Thyroid gland (tissue), 4 donors: ENCODE data around the gene HPGDS. TPM values are rescaled to one million over a fixed set of nuclear protein-coding genes. Genes with fewer than 3 reads are reported as not detected.

Source experiments
- DNase-seq, 2 donors: peaks; one replicate each; pipeline ENCODE4 v3.0.0-alpha.2; 2019
- H3K27ac ChIP-seq, 3 donors: fragments of 200-600 bp; sonication (generic); 1 replicate in 2 of 3; 2 replicates in 1 of 3; pipeline ENCODE4 v1.5.1; 2016 to 2019; ENCODE audit warnings: mild to moderate bottlenecking in 1 of 3, moderate library complexity in 1 of 3
- H3K27me3 ChIP-seq: fragments of 200-600 bp; sonication (generic); one replicate; pipeline ENCODE4 v1.5.1; 2019
- H3K36me3 ChIP-seq, 2 donors: fragments of 200-600 bp; sonication (generic); one replicate each; pipeline ENCODE4 v1.5.1; 2016 to 2019
- H3K4me1 ChIP-seq, 2 donors: fragments of 200-600 bp; sonication (generic); one replicate each; pipeline ENCODE4 v1.5.1; 2017 to 2019
- H3K4me3 ChIP-seq, 3 donors: fragments of 200-600 bp; sonication (generic); replicated peaks in 1 of 3; 1 replicate in 2 of 3; 2 replicates in 1 of 3; pipeline ENCODE4 v1.5.1; 2016; ENCODE audit warnings: mild to moderate bottlenecking in 1 of 3
- H3K9me3 ChIP-seq: fragments of 200-600 bp; sonication (generic); one replicate; pipeline ENCODE4 v1.5.1; 2017
- CTCF ChIP-seq, 6 experiments: fragments of 200-600 bp in 3 of 6; fragments of 450-650 bp in 3 of 6; sonication (generic) in 3 of 6; IDR thresholded peaks; one replicate each; pipeline ENCODE4 v1.5.1; 2016 to 2019; ENCODE audit warnings: antibody characterized with exemption in 6 of 6, mild to moderate bottlenecking in 2 of 6, inconsistent platforms in 1 of 6, moderate library complexity in 1 of 6
- POLR2A ChIP-seq, 2 donors: fragments of 450-650 bp; IDR thresholded peaks; one replicate each; pipeline ENCODE4 v1.6.1; 2017; ENCODE audit warnings: antibody characterized with exemption in 2 of 2, mild to moderate bottlenecking in 2 of 2, moderate library complexity in 1 of 2
- WGBS, 2 donors: methylation state at CpG; one replicate each; pipeline ENCODE4 v1.1.5; 2017; 5-methylcytosine and 5-hydroxymethylcytosine counted together
- intact Hi-C: fragments of 100-400 bp; cut with DNase I; formaldehyde crosslinking; loops from one replicate; pipeline ENCODE4 v1.15.1; 2023
- total RNA-seq, 4 donors: library from RNA; depleted of rRNA; stranded (reverse); fragments of >200 nt; gene quantifications; one replicate each; pipeline ENCODE4 v1.2.3, GENCODE V29; 2016

Gene HPGDS
- total RNA-seq, 4 donors from 2014 or later: 0.67 TPM; not detected in 3

DNA sequence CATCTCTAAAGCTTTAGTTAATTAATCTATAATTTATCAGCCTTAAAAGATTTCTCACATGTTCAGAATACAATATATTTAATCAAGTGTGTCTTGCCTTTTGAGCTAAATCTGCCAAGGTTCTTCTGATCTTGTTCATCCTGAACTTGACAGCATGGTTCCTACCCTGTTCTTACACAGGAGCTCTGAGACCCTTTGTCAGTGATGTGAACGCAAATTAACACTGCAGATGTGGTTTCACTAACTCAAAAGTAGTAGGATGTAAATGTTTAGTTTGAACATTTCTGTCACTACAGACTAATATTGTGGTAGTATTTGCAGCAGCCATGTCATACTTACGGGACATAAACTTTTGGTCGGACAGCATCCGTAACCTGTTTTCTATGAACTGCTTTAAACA, 75.6 kb downstream of the HPGDS start:
- no peak overlapping the region for H3K4me3 ChIP-seq
- TF ChIP-seq POLR2A (IDR thresholded peaks at IDR 0.05): no peak
- TF ChIP-seq CTCF (IDR thresholded peaks at IDR 0.05): no peak
- H3K4me1 ChIP-seq: no peaks in the 10 kb centered on the region
- no peaks in the 10 kb centered on the region for H3K36me3 ChIP-seq
- DNase-seq: no peak
- H3K9me3 ChIP-seq: no peaks in the 10 kb centered on the region
- 97 to 99% methylated on average over 4 of the region's 4 CpGs for WGBS, 2 donors
- H3K27ac ChIP-seq: no peak overlapping the region
- H3K27me3 ChIP-seq: no peaks in the 10 kb centered on the region
- intact Hi-C loops: no loop called here

GRCh38 chr4:94262163-94263016, 80.2 kb downstream of the HPGDS start:
- WGBS, 2 donors: 89 to 92% methylated on average over 5 of the region's 5 CpGs
- Histone ChIP-seq H3K4me3 (no peak overlapping the region), H3K9me3 (no peaks in the 10 kb centered on the region), H3K4me1 (no peaks in the 10 kb centered on the region), H3K36me3 (no peaks in the 10 kb centered on the region), H3K27me3 (no peaks in the 10 kb centered on the region), H3K27ac (no peak overlapping the region)
- no peak for TF ChIP-seq CTCF (IDR thresholded peaks at IDR 0.05)
- TF ChIP-seq POLR2A (IDR thresholded peaks at IDR 0.05): no peak
- DNase-seq: no peak
- intact Hi-C loops: no loop called here

DNA sequence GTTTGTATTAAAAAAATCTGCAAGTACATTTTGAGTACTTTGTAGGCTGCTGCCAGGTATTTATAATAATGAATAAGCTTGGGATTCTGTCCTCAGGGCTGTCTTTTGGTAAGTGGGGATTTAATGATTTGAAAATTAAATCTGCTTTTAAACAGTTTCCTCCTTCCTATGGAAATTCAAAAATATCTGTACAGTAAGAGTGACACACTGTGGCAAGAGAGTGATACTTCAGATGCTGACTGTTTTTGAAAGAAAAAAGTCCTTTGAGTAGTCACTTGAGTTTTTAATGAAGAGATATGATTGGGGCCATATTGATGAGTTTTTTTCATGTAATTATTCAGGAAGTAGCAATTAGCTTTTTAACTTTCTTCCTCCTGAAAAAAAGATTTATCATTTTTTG, 85.8 kb downstream of the HPGDS start:
- Histone ChIP-seq H3K36me3 (peaks cover 10% of the 10 kb centered on the region in 2 donors), H3K27me3 (no peaks in the 10 kb centered on the region), H3K4me1 (no peaks in the 10 kb centered on the region), H3K27ac (no peak overlapping the region), H3K4me3 (no peak overlapping the region), H3K9me3 (no peaks in the 10 kb centered on the region)
- DNase-seq: no peak
- intact Hi-C loops: no loop called here
- TF ChIP-seq CTCF (IDR thresholded peaks at IDR 0.05) (no peak), POLR2A (IDR thresholded peaks at IDR 0.05) (no peak)

DNA sequence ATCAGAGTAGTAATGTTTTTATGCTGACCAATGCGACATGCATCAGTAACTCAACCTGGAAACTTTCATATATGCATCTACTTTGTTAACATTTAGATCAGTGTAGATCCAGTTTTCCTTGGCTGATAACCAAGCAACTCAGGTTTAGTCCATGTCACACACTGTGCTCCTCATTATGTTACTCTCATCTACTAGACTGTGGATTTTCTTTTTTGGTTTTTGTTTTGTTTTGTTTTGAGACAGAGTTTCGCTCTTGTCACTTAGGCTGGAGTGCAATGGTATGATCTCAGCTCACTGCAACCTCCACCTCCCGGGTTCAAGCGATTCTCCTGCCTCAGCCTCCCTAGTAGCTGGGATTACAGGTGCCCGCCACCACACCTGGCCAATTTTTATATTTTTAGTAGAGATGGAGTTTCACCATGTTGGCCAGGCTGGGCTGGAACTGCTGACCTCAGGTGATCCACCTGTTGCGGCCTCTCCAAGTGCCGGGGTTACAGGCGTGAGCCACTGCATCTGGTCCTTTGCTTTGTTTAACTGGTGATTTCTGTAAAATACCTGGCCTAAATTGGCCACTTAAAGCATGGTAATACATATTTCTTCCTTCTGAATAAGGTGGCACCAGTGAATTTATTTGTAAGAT, 86.4 kb downstream of the HPGDS start:
- intact Hi-C loops: no loop called here
- Histone ChIP-seq H3K36me3 (peaks cover 10% of the 10 kb centered on the region in 2 donors), H3K27ac (no peak overlapping the region), H3K9me3 (no peaks in the 10 kb centered on the region), H3K4me3 (no peak overlapping the region), H3K27me3 (no peaks in the 10 kb centered on the region), H3K4me1 (no peaks in the 10 kb centered on the region)
- TF ChIP-seq POLR2A (IDR thresholded peaks at IDR 0.05) (no peak), CTCF (IDR thresholded peaks at IDR 0.05) (no peak)
- no peak for DNase-seq
- WGBS, 2 donors: 97 to 98% methylated on average over 8 of the region's 8 CpGs

DNA sequence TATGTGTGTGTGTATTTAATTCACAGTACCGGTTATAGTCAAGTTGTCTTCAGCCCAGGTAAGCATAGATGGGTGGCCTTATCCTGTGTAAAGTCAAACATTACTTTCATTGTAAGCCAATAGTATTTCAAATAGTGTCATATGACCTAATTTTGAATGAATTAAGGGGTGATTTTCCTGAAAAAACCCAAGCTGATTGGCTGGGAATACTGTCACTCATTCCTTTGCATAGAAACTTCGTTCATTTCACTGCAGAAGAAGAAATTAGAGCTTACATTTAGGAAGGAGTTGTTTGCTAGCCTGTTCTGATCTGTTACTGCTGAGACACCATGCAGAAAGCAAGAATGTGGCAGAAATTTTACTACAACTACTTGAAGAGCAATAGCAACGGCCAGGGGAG, 89.6 kb downstream of the HPGDS start:
- H3K9me3 ChIP-seq: no peaks in the 10 kb centered on the region
- TF ChIP-seq CTCF (IDR thresholded peaks at IDR 0.05) (no peak), POLR2A (IDR thresholded peaks at IDR 0.05) (no peak)
- intact Hi-C loops: no loop called here
- DNase-seq: no peak
- H3K36me3 ChIP-seq: peaks cover 10% of the 10 kb centered on the region in 2 donors
- 91 to 92% methylated on average over 3 of the region's 3 CpGs for WGBS, 2 donors
- no peak overlapping the region for H3K27ac ChIP-seq
- no peaks in the 10 kb centered on the region for H3K4me1 ChIP-seq
- no peak overlapping the region for H3K4me3 ChIP-seq
- no peaks in the 10 kb centered on the region for H3K27me3 ChIP-seq
